Liver (tissue), 9 donors: ENCODE results near the gene MRAS. TPM values are rescaled to one million over a fixed set of nuclear protein-coding genes. Genes with fewer than 3 reads are reported as not detected.
"Not testable (repeated sequence)": the region's sequence is repeated elsewhere in the genome, so short reads cannot be mapped to it uniquely, and the experiment has no call there.

Experiments used
- DNase-seq: peaks from one replicate; pipeline ENCODE4 v3.0.0-alpha.2; 2017; ENCODE audit warnings: low spot score
- H3K27ac ChIP-seq, 2 donors: one replicate each; pipeline ENCODE4 v1.7.0; 2013; ENCODE audit warnings: inconsistent platforms in 2 of 2, low read length in 2 of 2, control low read depth in 1 of 2, low read depth in 1 of 2, mild to moderate bottlenecking in 1 of 2
- H3K27me3 ChIP-seq, 4 donors: one replicate each; pipeline versions ENCODE4 v1.6.1 to v1.7.0; 2013; ENCODE audit warnings: low read length in 3 of 4, inconsistent platforms in 1 of 4, mild to moderate bottlenecking in 1 of 4, moderate library complexity in 1 of 4; ENCODE audit not compliant: control insufficient read depth in 4 of 4, insufficient read depth in 4 of 4
- H3K36me3 ChIP-seq, 4 donors: one replicate each; pipeline versions ENCODE4 v1.6.1 to v1.7.0; 2013; ENCODE audit warnings: low read length in 3 of 4, mild to moderate bottlenecking in 3 of 4, low read depth in 1 of 4, moderate library complexity in 1 of 4; ENCODE audit not compliant: control insufficient read depth in 4 of 4, insufficient read depth in 3 of 4
- H3K4me1 ChIP-seq, 4 donors: one replicate each; pipeline versions ENCODE4 v1.6.1 to v1.7.0; 2013; ENCODE audit warnings: low read length in 3 of 4, mild to moderate bottlenecking in 3 of 4, moderate library complexity in 1 of 4; ENCODE audit not compliant: control insufficient read depth in 4 of 4, insufficient read depth in 4 of 4
- H3K4me3 ChIP-seq, 3 donors: one replicate each; pipeline versions ENCODE4 v1.6.1 to v1.7.0; 2013; ENCODE audit warnings: low read length in 3 of 3, control low read depth in 1 of 3, low read depth in 1 of 3, mild to moderate bottlenecking in 1 of 3
- H3K9ac ChIP-seq, 2 donors: one replicate each; pipeline ENCODE4 v1.7.0; 2013; ENCODE audit warnings: low read length in 2 of 2, mild to moderate bottlenecking in 2 of 2, moderate library complexity in 2 of 2, control low read depth in 1 of 2, low read depth in 1 of 2
- H3K9me3 ChIP-seq, 4 donors: one replicate each; pipeline versions ENCODE4 v1.6.1 to v1.7.0; 2013; ENCODE audit warnings: low read length in 3 of 4; ENCODE audit not compliant: control insufficient read depth in 4 of 4
- EGR1 ChIP-seq, 2 donors: IDR thresholded peaks; 2 replicates each; pipeline ENCODE4 v1.6.1; 2016 to 2018; ENCODE audit warnings: antibody characterized with exemption in 2 of 2, low read depth in 2 of 2
- FOXA1 ChIP-seq: IDR thresholded peaks from 2 replicates; pipeline ENCODE4 v1.6.1; 2016; ENCODE audit warnings: antibody characterized with exemption
- FOXA2 ChIP-seq: IDR thresholded peaks from 2 replicates; pipeline ENCODE4 v1.6.1; 2016; ENCODE audit warnings: antibody characterized with exemption
- GABPA ChIP-seq, 2 donors: IDR thresholded peaks in 1 of 2; conservative IDR thresholded peaks in 1 of 2; 2 replicates each; pipeline ENCODE4 v1.6.1; 2016; ENCODE audit warnings: antibody characterized with exemption in 2 of 2, mild to moderate bottlenecking in 1 of 2, moderate library complexity in 1 of 2
- HNF4A ChIP-seq, 2 donors: conservative IDR thresholded peaks; 2 replicates each; pipeline ENCODE4 v1.6.1; 2016; ENCODE audit warnings: antibody characterized with exemption in 2 of 2, mild to moderate bottlenecking in 2 of 2
- HNF4G ChIP-seq: IDR thresholded peaks from 2 replicates; pipeline ENCODE4 v1.6.1; 2016; ENCODE audit warnings: antibody characterized with exemption
- JUND ChIP-seq, 2 donors: IDR thresholded peaks; 2 replicates each; pipeline ENCODE4 v1.6.1; 2016; ENCODE audit warnings: antibody characterized with exemption in 2 of 2
- NR2F2 ChIP-seq: IDR thresholded peaks from 2 replicates; pipeline ENCODE4 v1.6.1; 2016; ENCODE audit warnings: antibody characterized with exemption
- RAD21 ChIP-seq, 2 donors: IDR thresholded peaks; 2 replicates each; pipeline ENCODE4 v1.6.1; 2016; ENCODE audit warnings: antibody characterized with exemption in 2 of 2, mild to moderate bottlenecking in 2 of 2
- RXRA ChIP-seq, 2 donors: IDR thresholded peaks; 2 replicates each; pipeline ENCODE4 v1.6.1; 2017 to 2018; ENCODE audit warnings: antibody characterized with exemption in 2 of 2, mild to moderate bottlenecking in 1 of 2
- SP1 ChIP-seq: IDR thresholded peaks from 2 replicates; pipeline ENCODE4 v1.6.1; 2018; ENCODE audit warnings: antibody characterized with exemption, mild to moderate bottlenecking
- TAF1 ChIP-seq: conservative IDR thresholded peaks from 2 replicates; pipeline ENCODE4 v1.6.1; 2016; ENCODE audit warnings: antibody characterized with exemption, mild to moderate bottlenecking
- YY1 ChIP-seq: IDR thresholded peaks from 2 replicates; pipeline ENCODE4 v1.6.1; 2016; ENCODE audit warnings: antibody characterized with exemption, mild to moderate bottlenecking
- WGBS: extraction: QIAGEN DNeasy Blood & Tissue Kit; methylation state at CpG from one replicate; pipeline ENCODE4 v1.1.7; 2013; 5-methylcytosine and 5-hydroxymethylcytosine counted together
- polyA plus RNA-seq, 2 donors: library from polyadenylated mRNA; stranded (reverse) in 1 of 2; unstranded in 1 of 2; fragments of 200-250 nt in 1 of 2; fragments of >200 nt in 1 of 2; fragmentation: Nextera tagmentation in 1 of 2; extraction: Ambion mirVana in 1 of 2; gene quantifications; one replicate each; pipeline versions ENCODE4 v1.2.1 to v1.2.3, GENCODE V29; 2013 to 2015
- total RNA-seq, 2 donors: library from RNA; depleted of rRNA; stranded (reverse); fragments of >200 nt; gene quantifications; one replicate each; pipeline ENCODE4 v1.2.3, GENCODE V29; 2014
- TF ChIP-seq, protein P1 (sequence below): fragments of 150-350 bp; IDR thresholded peaks from 2 replicates; pipeline ENCODE4 v1.5.1; 2017; ENCODE audit warnings: improper control_type of control experiment, low read depth, low read length; ENCODE audit not compliant: missing input control
- TF ChIP-seq, protein P2 (sequence below): IDR thresholded peaks from 2 replicates; pipeline ENCODE4 v1.6.1; 2016; ENCODE audit warnings: antibody characterized with exemption
- TF ChIP-seq, protein P3 (sequence below): IDR thresholded peaks from 2 replicates; pipeline ENCODE4 v1.6.1; 2016; ENCODE audit warnings: antibody characterized with exemption
- donor health status: healthy.
- donor health status: healthy.
- donor health status: healthy.
- donor health status: healthy.
- donor health status: healthy.

Gene MRAS
- total and polyA plus RNA-seq, 4 donors: 1.6 to 2.6 (median 1.9) TPM

DNA sequence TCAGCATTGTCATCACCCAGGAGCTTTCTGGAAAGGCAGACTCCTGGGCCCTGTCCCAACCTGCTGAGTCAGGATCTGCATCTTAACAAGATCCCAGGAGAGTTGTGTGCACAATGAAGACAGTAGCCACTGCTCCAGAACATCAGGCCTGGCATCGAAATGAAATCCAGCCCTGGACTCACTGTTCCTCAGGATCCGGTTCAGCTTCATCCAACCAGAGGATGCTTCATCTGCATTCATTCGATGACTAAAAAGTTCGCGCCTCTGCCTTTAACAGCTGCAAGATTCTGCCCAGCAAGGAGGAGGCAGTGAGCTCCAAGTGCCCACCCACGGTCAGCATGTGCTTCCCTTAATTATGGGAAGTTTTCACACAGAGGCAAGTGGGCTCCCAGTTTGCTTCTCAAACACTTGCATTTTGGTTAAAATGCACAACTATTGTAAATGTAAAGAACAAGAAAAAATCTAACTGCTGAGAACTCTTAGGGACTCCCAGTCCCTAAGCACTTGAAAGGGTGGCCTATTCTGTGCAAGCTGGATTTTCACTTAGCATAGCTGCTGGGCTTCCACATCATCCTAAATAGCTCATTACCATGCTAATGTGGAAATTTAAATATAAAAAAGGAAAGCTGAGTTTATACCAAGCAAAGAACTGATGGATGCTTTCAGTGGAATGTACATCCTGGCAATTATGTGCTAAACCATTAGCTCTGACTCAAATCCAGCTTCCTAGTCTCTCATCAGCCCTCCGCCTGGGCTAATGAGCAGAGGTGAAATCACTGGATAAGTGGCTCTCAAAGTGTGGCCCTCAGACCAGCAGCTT is 60.6 kb downstream of the MRAS start:
- no peaks in the 10 kb centered on the region for H3K4me1 ChIP-seq
- no peak overlapping the region for H3K9ac ChIP-seq
- no peak for TF ChIP-seq GABPA (IDR thresholded peaks at IDR 0.05 in 1 of 2, conservative IDR thresholded peaks at IDR 0.05 in 1 of 2)
- no peak for TF ChIP-seq RXRA (IDR thresholded peaks at IDR 0.05)
- TF ChIP-seq, protein P1, sequence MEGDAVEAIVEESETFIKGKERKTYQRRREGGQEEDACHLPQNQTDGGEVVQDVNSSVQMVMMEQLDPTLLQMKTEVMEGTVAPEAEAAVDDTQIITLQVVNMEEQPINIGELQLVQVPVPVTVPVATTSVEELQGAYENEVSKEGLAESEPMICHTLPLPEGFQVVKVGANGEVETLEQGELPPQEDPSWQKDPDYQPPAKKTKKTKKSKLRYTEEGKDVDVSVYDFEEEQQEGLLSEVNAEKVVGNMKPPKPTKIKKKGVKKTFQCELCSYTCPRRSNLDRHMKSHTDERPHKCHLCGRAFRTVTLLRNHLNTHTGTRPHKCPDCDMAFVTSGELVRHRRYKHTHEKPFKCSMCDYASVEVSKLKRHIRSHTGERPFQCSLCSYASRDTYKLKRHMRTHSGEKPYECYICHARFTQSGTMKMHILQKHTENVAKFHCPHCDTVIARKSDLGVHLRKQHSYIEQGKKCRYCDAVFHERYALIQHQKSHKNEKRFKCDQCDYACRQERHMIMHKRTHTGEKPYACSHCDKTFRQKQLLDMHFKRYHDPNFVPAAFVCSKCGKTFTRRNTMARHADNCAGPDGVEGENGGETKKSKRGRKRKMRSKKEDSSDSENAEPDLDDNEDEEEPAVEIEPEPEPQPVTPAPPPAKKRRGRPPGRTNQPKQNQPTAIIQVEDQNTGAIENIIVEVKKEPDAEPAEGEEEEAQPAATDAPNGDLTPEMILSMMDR: no peak
- TF ChIP-seq JUND (IDR thresholded peaks at IDR 0.05): no peak
- TF ChIP-seq, protein P2, sequence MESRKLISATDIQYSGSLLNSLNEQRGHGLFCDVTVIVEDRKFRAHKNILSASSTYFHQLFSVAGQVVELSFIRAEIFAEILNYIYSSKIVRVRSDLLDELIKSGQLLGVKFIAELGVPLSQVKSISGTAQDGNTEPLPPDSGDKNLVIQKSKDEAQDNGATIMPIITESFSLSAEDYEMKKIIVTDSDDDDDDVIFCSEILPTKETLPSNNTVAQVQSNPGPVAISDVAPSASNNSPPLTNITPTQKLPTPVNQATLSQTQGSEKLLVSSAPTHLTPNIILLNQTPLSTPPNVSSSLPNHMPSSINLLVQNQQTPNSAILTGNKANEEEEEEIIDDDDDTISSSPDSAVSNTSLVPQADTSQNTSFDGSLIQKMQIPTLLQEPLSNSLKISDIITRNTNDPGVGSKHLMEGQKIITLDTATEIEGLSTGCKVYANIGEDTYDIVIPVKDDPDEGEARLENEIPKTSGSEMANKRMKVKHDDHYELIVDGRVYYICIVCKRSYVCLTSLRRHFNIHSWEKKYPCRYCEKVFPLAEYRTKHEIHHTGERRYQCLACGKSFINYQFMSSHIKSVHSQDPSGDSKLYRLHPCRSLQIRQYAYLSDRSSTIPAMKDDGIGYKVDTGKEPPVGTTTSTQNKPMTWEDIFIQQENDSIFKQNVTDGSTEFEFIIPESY: no peak
- TF ChIP-seq EGR1 (IDR thresholded peaks at IDR 0.05; ENCODE audit: low read depth in 2 of 2): no peak
- TF ChIP-seq HNF4A (conservative IDR thresholded peaks at IDR 0.05): no peak
- TF ChIP-seq YY1: no peak
- TF ChIP-seq SP1: no peak
- TF ChIP-seq HNF4G: no peak
- TF ChIP-seq TAF1: no peak
- TF ChIP-seq FOXA2: no peak
- no peak for TF ChIP-seq FOXA1
- 72% methylated on average over 7 of the region's 7 CpGs for WGBS
- H3K27me3 ChIP-seq: no peaks in the 10 kb centered on the region
- no peak overlapping the region for H3K27ac ChIP-seq
- no peak for DNase-seq
- peaks cover 0 to 2% (median 0%) of the 10 kb centered on the region in 4 donors for H3K36me3 ChIP-seq
- H3K9me3 ChIP-seq: no peaks in the 10 kb centered on the region
- H3K4me3 ChIP-seq: no peak overlapping the region

DNA sequence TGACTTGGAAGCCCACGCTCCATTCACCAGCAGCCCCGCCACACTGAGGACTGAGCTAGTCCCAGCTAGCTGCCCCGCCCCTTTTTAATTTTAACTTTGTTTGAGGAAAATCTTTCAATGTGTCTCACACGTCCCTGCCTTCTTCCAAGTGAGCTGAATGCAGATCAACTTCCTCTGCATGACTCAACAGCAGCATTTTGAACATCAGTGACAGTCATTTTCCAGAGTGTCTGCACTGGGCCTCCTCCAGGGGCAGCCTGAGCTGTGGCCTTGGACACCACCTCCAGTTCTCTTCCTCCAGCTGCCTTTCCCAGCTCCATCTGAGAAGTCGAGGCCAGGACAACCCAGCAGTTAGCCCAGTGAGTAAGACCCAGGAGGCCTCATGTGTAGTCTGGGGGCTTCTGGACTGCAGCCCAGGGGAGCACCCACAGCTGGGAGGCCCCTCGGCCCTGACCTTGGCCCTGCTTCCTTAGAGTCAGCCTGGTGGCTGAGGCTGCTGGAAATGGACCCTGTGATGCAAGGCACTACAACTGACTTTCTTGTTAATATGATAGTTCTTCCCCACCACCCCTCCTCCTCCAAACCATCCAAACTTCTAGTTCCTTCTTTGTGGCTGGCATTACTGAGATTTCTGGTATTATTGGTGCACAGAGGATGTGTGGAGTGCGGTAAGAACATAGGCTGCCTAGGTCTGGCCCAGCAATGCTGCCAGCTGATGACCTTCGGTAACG is 64.6 kb downstream of the MRAS start:
- TF ChIP-seq RAD21 (IDR thresholded peaks at IDR 0.05) (no peak), FOXA1 (no peak), JUND (IDR thresholded peaks at IDR 0.05) (no peak), RXRA (IDR thresholded peaks at IDR 0.05) (no peak), SP1 (no peak), EGR1 (IDR thresholded peaks at IDR 0.05; ENCODE audit: low read depth in 2 of 2) (no peak), NR2F2 (no peak), HNF4A (conservative IDR thresholded peaks at IDR 0.05) (no peak), GABPA (IDR thresholded peaks at IDR 0.05 in 1 of 2, conservative IDR thresholded peaks at IDR 0.05 in 1 of 2) (no peak), YY1 (no peak), HNF4G (no peak)
- TF ChIP-seq, protein P2: no peak
- TF ChIP-seq, protein P1: no peak
- TF ChIP-seq, protein P3, sequence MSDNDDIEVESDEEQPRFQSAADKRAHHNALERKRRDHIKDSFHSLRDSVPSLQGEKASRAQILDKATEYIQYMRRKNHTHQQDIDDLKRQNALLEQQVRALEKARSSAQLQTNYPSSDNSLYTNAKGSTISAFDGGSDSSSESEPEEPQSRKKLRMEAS: no peak
- no peak overlapping the region for H3K4me3 ChIP-seq
- H3K36me3 ChIP-seq: no peaks in the 10 kb centered on the region
- no peak overlapping the region for H3K27ac ChIP-seq
- H3K27me3 ChIP-seq: no peaks in the 10 kb centered on the region
- DNase-seq: no peak
- peaks cover 0 to 3% (median 0%) of the 10 kb centered on the region in 4 donors for H3K4me1 ChIP-seq
- no peaks in the 10 kb centered on the region for H3K9me3 ChIP-seq
- WGBS: 73% methylated on average over 9 of the region's 9 CpGs
- H3K9ac ChIP-seq: no peak overlapping the region

DNA sequence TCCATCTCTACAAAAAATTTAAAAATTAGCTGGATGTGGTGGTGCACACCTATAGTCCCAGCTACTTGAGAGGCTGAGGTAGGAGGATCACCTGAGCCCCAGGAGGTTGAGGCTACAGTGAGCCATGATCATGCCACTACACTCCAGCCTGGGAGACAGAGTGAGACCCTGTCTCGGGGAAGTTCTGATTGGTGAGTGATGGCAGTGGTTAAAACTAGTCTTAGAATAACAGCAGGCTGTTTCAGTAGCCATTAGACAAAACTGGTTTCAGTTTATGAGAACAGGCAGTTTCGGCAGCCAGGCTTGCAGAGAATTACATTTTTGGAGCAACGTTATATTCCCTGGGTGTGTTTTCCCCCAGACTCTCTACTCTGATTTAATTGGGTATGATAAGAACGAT is 67.9 kb downstream of the MRAS start:
- 76% methylated on average over 4 of the region's 4 CpGs for WGBS
- H3K27ac ChIP-seq, H3K9me3 ChIP-seq, DNase-seq, H3K27me3 ChIP-seq, H3K9ac ChIP-seq, H3K4me3 ChIP-seq, H3K4me1 ChIP-seq, H3K36me3 ChIP-seq: not testable (repeated sequence)
